ENCODE measurements around the gene LRMDA. TPM values are rescaled to one million over a fixed set of nuclear protein-coding genes. Genes with fewer than 3 reads are reported as not detected.

LRMDA gene
- total RNA-seq, 6 experiments from 2014 or later = 0.32 TPM; not detected in 5

DNA sequence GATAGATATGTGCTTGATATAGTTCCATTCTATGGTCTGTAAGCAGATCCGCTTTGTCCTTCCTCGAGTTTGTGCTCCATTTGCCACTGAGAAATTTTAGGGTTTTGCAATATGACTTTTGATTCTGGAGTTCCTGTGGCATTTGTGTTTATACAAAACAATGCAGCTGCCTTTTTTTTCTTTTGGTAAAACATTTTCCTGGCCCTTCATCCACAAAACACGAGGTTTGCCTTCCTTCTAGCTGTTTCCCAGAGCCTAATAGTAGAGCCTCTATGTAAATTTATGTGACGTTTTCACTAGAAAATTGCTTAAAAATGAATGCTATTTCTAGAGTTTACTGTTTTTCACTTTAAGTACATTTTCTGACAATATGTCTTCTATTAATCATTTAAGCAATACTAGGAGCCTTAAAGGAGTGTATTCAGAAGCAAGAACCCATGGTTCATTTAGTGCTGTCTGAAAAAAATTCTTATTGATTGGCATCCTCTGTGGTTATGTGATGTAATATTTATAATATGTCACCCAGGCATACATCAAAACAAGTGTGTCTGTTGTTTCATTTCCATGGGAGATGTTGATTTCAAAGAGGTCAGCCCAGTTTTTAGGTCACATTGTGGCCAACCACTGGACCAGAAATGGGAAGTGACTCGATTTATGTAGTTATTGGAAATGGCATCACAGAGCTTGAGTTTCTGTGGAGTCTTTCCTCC lies 618.3 kb downstream of the LRMDA start:
- H3K27ac Mint-ChIP-seq = no peak overlapping the region
- TF ChIP-seq, protein P1, sequence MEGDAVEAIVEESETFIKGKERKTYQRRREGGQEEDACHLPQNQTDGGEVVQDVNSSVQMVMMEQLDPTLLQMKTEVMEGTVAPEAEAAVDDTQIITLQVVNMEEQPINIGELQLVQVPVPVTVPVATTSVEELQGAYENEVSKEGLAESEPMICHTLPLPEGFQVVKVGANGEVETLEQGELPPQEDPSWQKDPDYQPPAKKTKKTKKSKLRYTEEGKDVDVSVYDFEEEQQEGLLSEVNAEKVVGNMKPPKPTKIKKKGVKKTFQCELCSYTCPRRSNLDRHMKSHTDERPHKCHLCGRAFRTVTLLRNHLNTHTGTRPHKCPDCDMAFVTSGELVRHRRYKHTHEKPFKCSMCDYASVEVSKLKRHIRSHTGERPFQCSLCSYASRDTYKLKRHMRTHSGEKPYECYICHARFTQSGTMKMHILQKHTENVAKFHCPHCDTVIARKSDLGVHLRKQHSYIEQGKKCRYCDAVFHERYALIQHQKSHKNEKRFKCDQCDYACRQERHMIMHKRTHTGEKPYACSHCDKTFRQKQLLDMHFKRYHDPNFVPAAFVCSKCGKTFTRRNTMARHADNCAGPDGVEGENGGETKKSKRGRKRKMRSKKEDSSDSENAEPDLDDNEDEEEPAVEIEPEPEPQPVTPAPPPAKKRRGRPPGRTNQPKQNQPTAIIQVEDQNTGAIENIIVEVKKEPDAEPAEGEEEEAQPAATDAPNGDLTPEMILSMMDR (IDR thresholded peaks at IDR 0.05) = no peak
- no peaks in the 10 kb centered on the region for H3K36me3 Mint-ChIP-seq (ENCODE audit: low read depth)
- DNase-seq = no peak
- H3K4me1 Mint-ChIP-seq (ENCODE audit: low read depth) = no peaks in the 10 kb centered on the region
- no peak overlapping the region for H3K4me3 Mint-ChIP-seq
- no peaks in the 10 kb centered on the region; the same call in 1 of the 2 replicates for H3K9me3 Mint-ChIP-seq
- H3K27me3 Mint-ChIP-seq (ENCODE audit: insufficient read depth) = peaks cover 22% of the 10 kb centered on the region

DNA sequence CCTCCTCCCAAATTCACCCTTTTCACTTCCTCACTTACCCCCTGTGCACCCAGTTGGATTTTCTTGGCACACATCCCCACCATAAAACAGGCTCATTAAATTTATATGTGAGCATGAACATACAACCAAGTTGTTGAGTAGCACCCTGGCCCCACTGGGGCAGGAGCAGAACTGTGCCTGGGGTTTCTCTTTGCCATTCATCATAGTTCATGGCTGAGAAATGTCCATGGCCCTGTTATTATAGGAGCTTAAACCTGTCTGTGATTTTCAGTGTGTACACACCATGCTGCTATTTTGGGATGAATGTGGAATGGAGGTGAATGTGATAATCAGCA lies 618.8 kb downstream of the LRMDA start:
- H3K27me3 Mint-ChIP-seq (ENCODE audit: insufficient read depth) = peaks cover 24% of the 10 kb centered on the region
- TF ChIP-seq, protein P1 (IDR thresholded peaks at IDR 0.05) = no peak
- no peak overlapping the region for H3K27ac Mint-ChIP-seq
- H3K4me1 Mint-ChIP-seq (ENCODE audit: low read depth) = no peaks in the 10 kb centered on the region
- no peak for DNase-seq
- H3K4me3 Mint-ChIP-seq = no peak overlapping the region
- H3K36me3 Mint-ChIP-seq (ENCODE audit: low read depth) = no peaks in the 10 kb centered on the region
- no peaks in the 10 kb centered on the region; the same call in 1 of the 2 replicates for H3K9me3 Mint-ChIP-seq

DNA sequence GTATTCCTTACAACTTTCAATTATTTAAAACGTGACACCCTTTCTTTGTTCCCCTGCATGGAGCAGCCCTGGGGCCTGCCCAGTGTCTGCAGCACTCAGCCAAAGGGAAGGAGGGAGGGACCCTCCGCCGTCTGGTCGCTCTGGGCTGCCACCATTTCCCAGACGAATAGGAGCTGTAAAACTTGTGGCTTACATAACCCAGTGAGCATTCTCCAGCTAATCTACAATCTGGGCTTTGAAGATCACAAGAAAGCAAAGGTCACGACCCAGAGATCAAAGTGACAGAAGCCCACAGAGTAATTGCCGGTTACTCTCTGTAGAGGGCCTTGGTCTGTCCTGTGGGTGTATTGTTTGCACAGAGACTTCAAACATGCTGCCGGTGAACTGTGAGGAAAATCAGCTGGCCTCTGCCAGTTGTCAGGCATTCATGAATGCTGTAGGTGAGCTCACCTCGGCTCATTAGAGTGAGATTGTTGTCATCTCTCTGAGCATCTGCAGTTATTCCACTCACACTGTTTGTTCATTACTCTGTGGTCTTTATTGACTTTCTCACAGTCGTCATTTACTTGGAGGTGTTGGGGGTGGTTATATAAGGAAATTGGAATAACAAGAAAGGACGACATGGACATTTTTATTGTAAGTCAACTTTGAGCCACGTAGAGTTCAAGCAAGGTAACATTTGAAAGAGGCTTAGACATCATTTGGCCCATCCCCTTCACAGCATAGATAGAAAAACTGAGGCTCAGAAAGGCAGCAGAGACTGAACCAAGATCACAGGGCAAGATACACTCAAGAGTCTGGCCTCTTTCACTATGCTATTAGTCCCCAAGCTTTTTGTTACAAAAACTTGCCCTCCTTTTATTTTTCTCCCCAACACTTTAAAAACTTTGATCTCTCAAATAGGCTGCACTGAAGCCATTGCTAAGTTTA lies 619.8 kb downstream of the LRMDA start:
- Mint-ChIP-seq H3K27ac (no peak overlapping the region), H3K4me3 (peak overlapping the region; percentile 27; the same call in 1 of the 2 replicates), H3K9me3 (no peaks in the 10 kb centered on the region; the same call in 1 of the 2 replicates), H3K27me3 (ENCODE audit: insufficient read depth) (peaks cover 22% of the 10 kb centered on the region), H3K4me1 (ENCODE audit: low read depth) (no peaks in the 10 kb centered on the region), H3K36me3 (ENCODE audit: low read depth) (no peaks in the 10 kb centered on the region)
- TF ChIP-seq, protein P1 (IDR thresholded peaks at IDR 0.05) = no peak
- no peak for DNase-seq

GRCh38 chr10:76052682-76053503 lies 621.5 kb downstream of the LRMDA start:
- no peak overlapping the region for H3K27ac Mint-ChIP-seq
- H3K4me1 Mint-ChIP-seq (ENCODE audit: low read depth) = no peaks in the 10 kb centered on the region

GRCh38 chr10:76055466-76055865 lies 624.0 kb downstream of the LRMDA start:
- no peaks in the 10 kb centered on the region; the same call in 1 of the 2 replicates for H3K9me3 Mint-ChIP-seq
- H3K4me3 Mint-ChIP-seq = no peak overlapping the region
- TF ChIP-seq, protein P1 (IDR thresholded peaks at IDR 0.05) = no peak
- H3K27ac Mint-ChIP-seq = no peak overlapping the region
- no peaks in the 10 kb centered on the region for H3K4me1 Mint-ChIP-seq (ENCODE audit: low read depth)
- peaks cover 17% of the 10 kb centered on the region for H3K27me3 Mint-ChIP-seq (ENCODE audit: insufficient read depth)
- no peaks in the 10 kb centered on the region for H3K36me3 Mint-ChIP-seq (ENCODE audit: low read depth)
- DNase-seq = no peak

More at GRCh38 chr10:76052682-76053503, 621.5 kb downstream of the LRMDA start:
- Mint-ChIP-seq H3K27me3 (ENCODE audit: insufficient read depth) (peaks cover 19% of the 10 kb centered on the region), H3K4me3 (no peak overlapping the region), H3K36me3 (ENCODE audit: low read depth) (no peaks in the 10 kb centered on the region), H3K9me3 (no peaks in the 10 kb centered on the region; the same call in 1 of the 2 replicates)
- no peak for DNase-seq
- TF ChIP-seq, protein P1 (IDR thresholded peaks at IDR 0.05) = no peak
